Neural cell (in vitro differentiated cells): ENCODE data around the gene POU6F2.

Experiments
- CTCF ChIP-seq: fragments of 450-650 bp; IDR thresholded peaks from 2 replicates; pipeline ENCODE4 v1.5.1; 2014; ENCODE audit warnings: antibody characterized with exemption, mild to moderate bottlenecking, moderate library complexity; ENCODE audit not compliant: poor library complexity, severe bottlenecking
- EP300 ChIP-seq: fragments of 450-650 bp; conservative IDR thresholded peaks from 2 replicates; pipeline ENCODE4 v1.6.1; 2014; ENCODE audit warnings: antibody characterized with exemption, mild to moderate bottlenecking, moderate library complexity; ENCODE audit not compliant: poor library complexity, severe bottlenecking
- EZH2 ChIP-seq: fragments of 200-600, 300-800 bp; shearing (Covaris generic), sonication (generic); IDR thresholded peaks from 2 replicates; pipeline ENCODE4 v1.6.1; 2014; ENCODE audit warnings: antibody characterized with exemption, low read length, borderline replicate concordance, mild to moderate bottlenecking; ENCODE audit not compliant: insufficient read depth, poor library complexity, severe bottlenecking
- POLR2AphosphoS5 ChIP-seq: IDR thresholded peaks from 2 replicates; pipeline ENCODE4 v1.6.1; 2012
- RAD21 ChIP-seq: fragments of 450-650 bp; conservative IDR thresholded peaks from 2 replicates; pipeline ENCODE4 v1.6.1; 2014; ENCODE audit warnings: antibody characterized with exemption, mild to moderate bottlenecking, moderate library complexity
- REST ChIP-seq: IDR thresholded peaks from 2 replicates; pipeline ENCODE4 v1.6.1; 2012; ENCODE audit warnings: borderline replicate concordance
- SMC3 ChIP-seq: fragments of 450-650 bp; conservative IDR thresholded peaks from 2 replicates; pipeline ENCODE4 v1.6.1; 2014; ENCODE audit warnings: antibody characterized with exemption, mild to moderate bottlenecking, moderate library complexity; ENCODE audit not compliant: poor library complexity
- TAF1 ChIP-seq: IDR thresholded peaks from 2 replicates; pipeline ENCODE4 v1.6.1; 2012; ENCODE audit warnings: low read depth

GRCh38 chr7:39465055-39465929, 487.6 kb downstream of the POU6F2 start:
- TF ChIP-seq EP300 (no peak), CTCF (peak; percentile 85), EZH2 (no peak), RAD21 (peak; percentile 95), SMC3 (peak; percentile 97), REST (no peak), TAF1 (no peak), POLR2AphosphoS5 (no peak)
